IMR-90 (cell line): ENCODE results near the gene RSPH9. TPM values are rescaled to one million over a fixed set of nuclear protein-coding genes. Genes with fewer than 3 reads are reported as not detected.

Experiments used
- ATAC-seq: fragments of 200-7000 bp; cut with Tn5 transposase; 2 replicates; pipeline ENCODE4 v1.9.1; 2020; ENCODE audit warnings: low read depth, mild to moderate bottlenecking, moderate library complexity
- BruUV-seq: library from RNA; stranded (reverse); fragments of 400-500 nt; replicated peaks from 2 replicates; lab custom pipeline; 2021; lab: Mats Ljungman, UMichigan
- CTCF ChIA-PET: fragments of 300-600 bp; formaldehyde crosslinking; extraction: SDS; loops from one replicate; lab custom pipeline; 2021; ENCODE audit warnings: antibody characterized with exemption; lab: Yijun Ruan, JAX
- POLR2A ChIA-PET: fragments of 300-600 bp; sonication (Branson Sonifier 250); formaldehyde crosslinking; loops from one replicate; lab custom pipeline; 2022; ENCODE audit warnings: antibody characterized with exemption; ENCODE audit not compliant: unreplicated experiment; lab: Charles Lee
- DNase-seq: peaks from one replicate; pipeline ENCODE4 v3.0.0; 2013
- H2AFZ ChIP-seq: replicated peaks from 2 replicates; pipeline ENCODE3; 2013; ENCODE audit warnings: low read length, mild to moderate bottlenecking; ENCODE audit not compliant: poor library complexity
- H2AK5ac ChIP-seq: 2 replicates; pipeline ENCODE4 v1.6.1; 2013; ENCODE audit warnings: low read depth, low read length, inconsistent platforms
- H2AK9ac ChIP-seq: replicated peaks from 2 replicates; pipeline ENCODE3; 2013; ENCODE audit warnings: mild to moderate bottlenecking, low read depth, low read length, moderate library complexity; ENCODE audit not compliant: poor library complexity
- H2BK120ac ChIP-seq: 2 replicates; pipeline ENCODE4 v1.6.1; 2013; ENCODE audit warnings: low read depth, low read length, inconsistent platforms
- H2BK15ac ChIP-seq: 3 replicates; pipeline ENCODE4 v1.6.1; 2013; ENCODE audit warnings: low read depth, low read length, inconsistent platforms
- H2BK20ac ChIP-seq: 2 replicates; pipeline ENCODE4 v1.6.1; 2013; ENCODE audit warnings: low read depth, mild to moderate bottlenecking, inconsistent platforms, low read length, moderate library complexity
- H2BK5ac ChIP-seq: 2 replicates; pipeline ENCODE4 v1.6.1; 2013; ENCODE audit warnings: mild to moderate bottlenecking, low read depth, low read length, inconsistent platforms; ENCODE audit not compliant: poor library complexity, severe bottlenecking
- H3K14ac ChIP-seq: replicated peaks from 2 replicates; pipeline ENCODE4 v1.6.1; 2013; ENCODE audit warnings: low read depth, low read length, inconsistent platforms
- H3K18ac ChIP-seq: 2 replicates; pipeline ENCODE4 v1.6.1; 2013; ENCODE audit warnings: low read depth, low read length, control low read depth
- H3K23ac ChIP-seq: 2 replicates; pipeline ENCODE4 v1.6.1; 2013; ENCODE audit warnings: low read depth, low read length, inconsistent platforms
- H3K27ac ChIP-seq: 2 replicates; pipeline ENCODE4 v1.5.1; 2013; ENCODE audit warnings: mild to moderate bottlenecking, control low read depth, low read length; ENCODE audit not compliant: insufficient read depth
- H3K27me3 ChIP-seq: 2 replicates; pipeline ENCODE4 v1.6.1; 2013; ENCODE audit warnings: low read length; ENCODE audit not compliant: control insufficient read depth, insufficient read depth
- H3K36me3 ChIP-seq: 2 replicates; pipeline ENCODE4 v1.6.1; 2013; ENCODE audit warnings: low read length, mixed read lengths; ENCODE audit not compliant: control insufficient read depth, insufficient read depth
- H3K4ac ChIP-seq: 2 replicates; pipeline ENCODE4 v1.6.1; 2013; ENCODE audit warnings: low read depth, low read length, inconsistent platforms
- H3K4me1 ChIP-seq: 2 replicates; pipeline ENCODE4 v1.6.1; 2013; ENCODE audit warnings: low read length, mixed read lengths; ENCODE audit not compliant: control insufficient read depth, insufficient read depth
- H3K4me2 ChIP-seq: 2 replicates; pipeline ENCODE4 v1.6.1; 2013; ENCODE audit warnings: low read depth, mild to moderate bottlenecking, control low read depth, low read length, moderate library complexity
- H3K4me3 ChIP-seq: 2 replicates; pipeline ENCODE4 v1.5.1; 2013; ENCODE audit warnings: low read depth, mild to moderate bottlenecking, control low read depth, low read length, moderate library complexity; ENCODE audit not compliant: insufficient read depth
- H3K56ac ChIP-seq: 2 replicates; pipeline ENCODE4 v1.6.1; 2013; ENCODE audit warnings: low read length, inconsistent platforms; ENCODE audit not compliant: insufficient read depth; ENCODE audit errors: extremely low read depth
- H3K79me1 ChIP-seq, 2 experiments: 2 replicates each; pipeline ENCODE4 v1.6.1; 2013; ENCODE audit warnings: low read length in 2 of 2, inconsistent platforms in 1 of 2, low read depth in 1 of 2
- H3K9ac ChIP-seq: 2 replicates; pipeline ENCODE4 v1.6.1; 2013; ENCODE audit warnings: low read depth, low read length, control low read depth
- H3K9me1 ChIP-seq: 2 replicates; pipeline ENCODE4 v1.6.1; 2013; ENCODE audit warnings: low read length, inconsistent platforms; ENCODE audit not compliant: insufficient read depth
- H3K9me3 ChIP-seq: 2 replicates; pipeline ENCODE4 v1.6.1; 2013; ENCODE audit warnings: low read length; ENCODE audit not compliant: control insufficient read depth, insufficient read depth
- H4K20me1 ChIP-seq: 2 replicates; pipeline ENCODE4 v1.6.1; 2013; ENCODE audit warnings: low read length, inconsistent platforms; ENCODE audit not compliant: insufficient read depth
- H4K5ac ChIP-seq: 2 replicates; pipeline ENCODE4 v1.6.1; 2013; ENCODE audit warnings: mild to moderate bottlenecking, low read depth, low read length, control low read depth
- H4K8ac ChIP-seq, 2 experiments: 2 replicates each; pipeline ENCODE4 v1.6.1; 2013; ENCODE audit warnings: low read depth in 2 of 2, low read length in 2 of 2, control low read depth in 1 of 2, inconsistent platforms in 1 of 2
- H4K91ac ChIP-seq: 2 replicates; pipeline ENCODE4 v1.6.1; 2013; ENCODE audit warnings: low read depth, low read length, inconsistent platforms; ENCODE audit not compliant: insufficient read depth
- CHD1 ChIP-seq: IDR thresholded peaks from 2 replicates; pipeline ENCODE4 v1.6.1; 2012; ENCODE audit warnings: low read depth, low read length, improper control_type of control experiment
- MAZ ChIP-seq: IDR thresholded peaks from 2 replicates; pipeline ENCODE4 v1.6.1; 2012; ENCODE audit warnings: low read depth, mild to moderate bottlenecking, low read length, improper control_type of control experiment, moderate library complexity, borderline replicate concordance
- NFE2L2 ChIP-seq: fragments of 150-350 bp; IDR thresholded peaks from 2 replicates; pipeline ENCODE4 v1.6.1; 2016; ENCODE audit warnings: low read depth, mild to moderate bottlenecking, low read length
- POLR2A ChIP-seq: IDR thresholded peaks from 2 replicates; pipeline ENCODE4 v1.6.1; 2012; ENCODE audit warnings: mild to moderate bottlenecking, low read depth, low read length
- RCOR1 ChIP-seq: IDR thresholded peaks from 2 replicates; pipeline ENCODE4 v1.6.1; 2012; ENCODE audit warnings: mild to moderate bottlenecking, low read length, improper control_type of control experiment; ENCODE audit not compliant: insufficient replicate concordance
- RFX5 ChIP-seq: IDR thresholded peaks from 2 replicates; pipeline ENCODE4 v1.8.0; 2012; ENCODE audit warnings: low read depth, mild to moderate bottlenecking, low read length, moderate library complexity
- WGBS, 2 experiments: methylation state at CpG; one replicate each; pipeline versions ENCODE4 v1.1.5 to v1.1.7; 2013; ENCODE audit warnings: missing lambda C conversion rate in 2 of 2; ENCODE audit not compliant: insufficient read length in 1 of 2; ENCODE audit errors: extremely low coverage in 2 of 2; 5-methylcytosine and 5-hydroxymethylcytosine counted together
- dilution Hi-C: fragments of 300-500 bp; cut with HindIII; formaldehyde crosslinking; loops from one replicate; pipeline ENCODE4 v1.14.3; 2018; ENCODE audit warnings: low sequenced_read_pairs; ENCODE audit not compliant: unreplicated experiment
- in situ Hi-C: fragments of 300-500 bp; cut with MboI; formaldehyde crosslinking; loops from 3 replicates; pipeline ENCODE4 v1.14.3; 2019; ENCODE audit warnings: low sequenced_read_pairs, inconsistent platforms, mixed read lengths
- intact Hi-C: fragments of 100-400 bp; cut with micrococcal nuclease; formaldehyde crosslinking; loops from 2 replicates; pipeline ENCODE4 v1.10.0; 2022
- polyA plus RNA-seq, 3 experiments: library from polyadenylated mRNA; depleted of rRNA; stranded (reverse); fragments of >200 nt; gene quantifications; 2 replicates each; pipeline ENCODE4 v1.2.3, GENCODE V29; 2012; ENCODE audit warnings: low replicate concordance in 1 of 3
- total RNA-seq: library from RNA; depleted of rRNA; stranded (reverse); fragments of >200 nt; gene quantifications from 2 replicates; pipeline ENCODE4 v1.2.3, GENCODE V29; 2012
- TF ChIP-seq, protein P1 (sequence below): fragments of 150-350 bp; IDR thresholded peaks from 2 replicates; pipeline ENCODE4 v1.6.1; 2017; ENCODE audit warnings: mild to moderate bottlenecking, antibody characterized with exemption, low read length, low read depth
- TF ChIP-seq, protein P2 (sequence below): fragments of 150-350 bp; IDR thresholded peaks from 2 replicates; pipeline ENCODE4 v1.6.1; 2016; ENCODE audit warnings: low read depth, mild to moderate bottlenecking, low read length, moderate library complexity, borderline replicate concordance

RSPH9 gene
- total and polyA plus RNA-seq, 2 of the 4 experiments (the other 2 are of a cell fraction), result 0.18 to 0.21 TPM

DNA sequence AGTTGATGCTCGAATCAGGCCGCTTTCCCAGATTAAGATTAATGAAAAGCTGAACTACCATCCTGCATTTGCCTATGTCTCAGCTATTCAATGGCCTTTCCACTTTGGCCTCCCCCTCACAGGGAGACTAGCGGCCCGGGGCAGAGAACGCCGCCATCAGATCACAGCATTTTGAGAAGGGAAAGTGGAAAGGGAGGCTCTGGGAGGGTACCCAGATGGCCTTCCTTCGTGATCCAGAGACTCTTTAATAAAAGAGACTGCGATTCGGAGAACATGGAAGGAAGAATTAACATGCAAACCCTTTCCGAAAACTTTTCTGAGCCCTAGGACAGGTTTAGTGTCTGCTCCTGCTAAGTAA, 42.2 kb downstream of the RSPH9 start:
- Histone ChIP-seq H3K9ac (peak overlapping the region; percentile 76), H2AFZ (peak overlapping the region; percentile 89), H3K79me1 (peaks cover 39 to 62% of the 10 kb centered on the region in 2 experiments; a peak in 3 of 4 replicates), H2BK120ac (no peak overlapping the region), H3K14ac (peak overlapping the region; percentile 18), H3K9me1 (peaks cover 13% of the 10 kb centered on the region), H2BK20ac (no peak overlapping the region), H3K4me3 (peak overlapping the region; percentile 82), H3K18ac (no peak overlapping the region; the same call in 1 of the 2 replicates), H2AK9ac (peak overlapping the region; percentile 47), H2BK15ac (no peak overlapping the region), H2AK5ac (peak overlapping the region; percentile 41; the same call in 1 of the 2 replicates), H3K27ac (peak overlapping the region; percentile 75), H3K4ac (peak overlapping the region; percentile 51), H3K4me1 (peaks cover 2% of the 10 kb centered on the region; the same call in 1 of the 2 replicates), H3K9me3 (no peaks in the 10 kb centered on the region), H3K27me3 (no peaks in the 10 kb centered on the region), H4K8ac (peak overlapping the region; percentile 92 to 93), H2BK5ac (peak overlapping the region; percentile 19), H4K91ac (peak overlapping the region; percentile 59; the same call in 1 of the 2 replicates), H3K4me2 (peak overlapping the region; percentile 70), H4K20me1 (peaks cover 19% of the 10 kb centered on the region), H3K36me3 (peaks cover 4% of the 10 kb centered on the region; the same call in 1 of the 2 replicates), H3K56ac (peak overlapping the region; percentile 74), H4K5ac (peak overlapping the region; percentile 41), H3K23ac (peak overlapping the region; percentile 20; the same call in 1 of the 2 replicates)
- TSS peak; percentile 45 for BruUV-seq
- ATAC-seq (peak; percentile 40), DNase-seq (no peak)
- ChIA-PET POLR2A (no interaction called here), CTCF (no interaction called here)
- dilution Hi-C loops, result no loop called here
- TF ChIP-seq, protein P1, sequence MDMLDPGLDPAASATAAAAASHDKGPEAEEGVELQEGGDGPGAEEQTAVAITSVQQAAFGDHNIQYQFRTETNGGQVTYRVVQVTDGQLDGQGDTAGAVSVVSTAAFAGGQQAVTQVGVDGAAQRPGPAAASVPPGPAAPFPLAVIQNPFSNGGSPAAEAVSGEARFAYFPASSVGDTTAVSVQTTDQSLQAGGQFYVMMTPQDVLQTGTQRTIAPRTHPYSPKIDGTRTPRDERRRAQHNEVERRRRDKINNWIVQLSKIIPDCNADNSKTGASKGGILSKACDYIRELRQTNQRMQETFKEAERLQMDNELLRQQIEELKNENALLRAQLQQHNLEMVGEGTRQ, result no peak
- no peak for TF ChIP-seq MAZ
- TF ChIP-seq NFE2L2, result no peak
- TF ChIP-seq RFX5, result no peak
- TF ChIP-seq, protein P2, sequence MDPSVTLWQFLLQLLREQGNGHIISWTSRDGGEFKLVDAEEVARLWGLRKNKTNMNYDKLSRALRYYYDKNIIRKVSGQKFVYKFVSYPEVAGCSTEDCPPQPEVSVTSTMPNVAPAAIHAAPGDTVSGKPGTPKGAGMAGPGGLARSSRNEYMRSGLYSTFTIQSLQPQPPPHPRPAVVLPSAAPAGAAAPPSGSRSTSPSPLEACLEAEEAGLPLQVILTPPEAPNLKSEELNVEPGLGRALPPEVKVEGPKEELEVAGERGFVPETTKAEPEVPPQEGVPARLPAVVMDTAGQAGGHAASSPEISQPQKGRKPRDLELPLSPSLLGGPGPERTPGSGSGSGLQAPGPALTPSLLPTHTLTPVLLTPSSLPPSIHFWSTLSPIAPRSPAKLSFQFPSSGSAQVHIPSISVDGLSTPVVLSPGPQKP, result no peak
- no peak for TF ChIP-seq POLR2A
- no peak for TF ChIP-seq CHD1
- no peak for TF ChIP-seq RCOR1
- in situ Hi-C loops, result no loop called here
- WGBS, 2 experiments, result 0% methylated on average over 3 of the region's 10 CpGs; no CpG with 5 or more reads in 1 of the 2 experiments
- intact Hi-C loops, result loop anchor here (5.0 kb wide), 1 partner anchor 85 kb away; the partner anchor contains the start of gene VEGFA
